NB4 (cell line): Measurements from ENCODE around the gene SAMD4A.

Source experiments
- DNase-seq: peaks from one replicate; pipeline ENCODE4 v3.0.0; 2010; ENCODE audit warnings: low read depth
- H3K4me3 ChIP-seq: one replicate; pipeline ENCODE4 v1.5.1; 2011; ENCODE audit warnings: mild to moderate bottlenecking, low read depth, low read length, moderate library complexity
- MAX ChIP-seq: IDR thresholded peaks from 2 replicates; pipeline ENCODE4 v1.6.1; 2011; ENCODE audit warnings: low read depth, low read length
- MYC ChIP-seq: IDR thresholded peaks from 2 replicates; pipeline ENCODE4 v1.6.1; 2011; ENCODE audit warnings: low read depth, low read length
- POLR2A ChIP-seq: IDR thresholded peaks from 2 replicates; pipeline ENCODE4 v1.6.1; 2011; ENCODE audit warnings: mild to moderate bottlenecking; ENCODE audit not compliant: insufficient read length; ENCODE audit errors: extremely low read depth
- TF ChIP-seq, protein P1 (sequence below): IDR thresholded peaks from one replicate; pipeline ENCODE4 v1.5.1; 2012; ENCODE audit warnings: low read depth, low read length

Gene SAMD4A

GRCh38 chr14:54695196-54695595 lies 128.3 kb downstream of the SAMD4A start:
- DNase-seq, result no peak
- TF ChIP-seq POLR2A, result no peak
- TF ChIP-seq, protein P1, sequence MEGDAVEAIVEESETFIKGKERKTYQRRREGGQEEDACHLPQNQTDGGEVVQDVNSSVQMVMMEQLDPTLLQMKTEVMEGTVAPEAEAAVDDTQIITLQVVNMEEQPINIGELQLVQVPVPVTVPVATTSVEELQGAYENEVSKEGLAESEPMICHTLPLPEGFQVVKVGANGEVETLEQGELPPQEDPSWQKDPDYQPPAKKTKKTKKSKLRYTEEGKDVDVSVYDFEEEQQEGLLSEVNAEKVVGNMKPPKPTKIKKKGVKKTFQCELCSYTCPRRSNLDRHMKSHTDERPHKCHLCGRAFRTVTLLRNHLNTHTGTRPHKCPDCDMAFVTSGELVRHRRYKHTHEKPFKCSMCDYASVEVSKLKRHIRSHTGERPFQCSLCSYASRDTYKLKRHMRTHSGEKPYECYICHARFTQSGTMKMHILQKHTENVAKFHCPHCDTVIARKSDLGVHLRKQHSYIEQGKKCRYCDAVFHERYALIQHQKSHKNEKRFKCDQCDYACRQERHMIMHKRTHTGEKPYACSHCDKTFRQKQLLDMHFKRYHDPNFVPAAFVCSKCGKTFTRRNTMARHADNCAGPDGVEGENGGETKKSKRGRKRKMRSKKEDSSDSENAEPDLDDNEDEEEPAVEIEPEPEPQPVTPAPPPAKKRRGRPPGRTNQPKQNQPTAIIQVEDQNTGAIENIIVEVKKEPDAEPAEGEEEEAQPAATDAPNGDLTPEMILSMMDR, result no peak
- TF ChIP-seq MYC, result no peak
- no peak for TF ChIP-seq MAX
- no peak overlapping the region for H3K4me3 ChIP-seq

DNA sequence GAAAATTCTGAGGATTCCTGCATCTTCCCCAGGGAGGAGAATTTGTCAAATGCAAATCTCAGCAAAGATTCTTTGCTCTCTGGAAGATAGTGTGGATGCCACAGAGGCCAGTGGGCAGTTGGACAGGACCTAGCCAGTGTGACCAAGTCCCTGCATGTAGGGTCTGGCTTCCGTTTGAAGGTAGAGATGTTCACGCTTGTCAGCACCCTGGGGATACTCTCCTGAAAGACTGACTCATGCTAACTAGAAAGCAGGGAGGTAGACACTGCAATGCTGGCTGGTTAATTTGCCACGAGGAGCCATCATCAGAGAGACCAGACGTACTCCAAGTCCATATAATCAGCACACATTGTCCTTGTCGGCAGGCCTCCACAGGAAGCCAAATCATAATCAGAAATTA lies 130.1 kb downstream of the SAMD4A start:
- H3K4me3 ChIP-seq, result no peak overlapping the region
- no peak for DNase-seq
- no peak for TF ChIP-seq MYC
- TF ChIP-seq MAX, result no peak
- no peak for TF ChIP-seq POLR2A
- TF ChIP-seq, protein P1, result no peak

GRCh38 chr14:54697803-54698202 lies 130.9 kb downstream of the SAMD4A start:
- TF ChIP-seq, protein P1, result no peak
- no peak for TF ChIP-seq MYC
- no peak for TF ChIP-seq MAX
- TF ChIP-seq POLR2A, result no peak
- H3K4me3 ChIP-seq, result no peak overlapping the region
- no peak for DNase-seq

DNA sequence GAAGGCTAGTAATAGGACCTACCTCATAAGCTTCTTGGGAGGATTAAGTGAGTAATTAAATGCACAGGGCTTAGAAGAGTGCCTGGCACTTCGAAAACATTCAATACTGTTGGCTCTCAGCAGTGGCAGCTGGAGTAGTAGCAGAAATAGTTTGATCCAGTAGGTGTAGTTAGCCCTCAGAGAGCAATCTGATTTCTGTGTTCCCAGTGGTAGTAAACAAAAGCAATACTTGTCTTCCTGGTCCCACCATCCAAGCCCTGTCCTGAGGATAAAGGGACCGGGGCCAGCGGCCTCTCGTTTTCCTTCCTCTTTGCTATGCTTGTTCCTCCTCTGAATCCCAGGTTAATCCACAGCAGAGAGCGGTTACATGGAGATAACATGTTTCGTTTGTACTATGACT lies 131.6 kb downstream of the SAMD4A start:
- no peak for DNase-seq

DNA sequence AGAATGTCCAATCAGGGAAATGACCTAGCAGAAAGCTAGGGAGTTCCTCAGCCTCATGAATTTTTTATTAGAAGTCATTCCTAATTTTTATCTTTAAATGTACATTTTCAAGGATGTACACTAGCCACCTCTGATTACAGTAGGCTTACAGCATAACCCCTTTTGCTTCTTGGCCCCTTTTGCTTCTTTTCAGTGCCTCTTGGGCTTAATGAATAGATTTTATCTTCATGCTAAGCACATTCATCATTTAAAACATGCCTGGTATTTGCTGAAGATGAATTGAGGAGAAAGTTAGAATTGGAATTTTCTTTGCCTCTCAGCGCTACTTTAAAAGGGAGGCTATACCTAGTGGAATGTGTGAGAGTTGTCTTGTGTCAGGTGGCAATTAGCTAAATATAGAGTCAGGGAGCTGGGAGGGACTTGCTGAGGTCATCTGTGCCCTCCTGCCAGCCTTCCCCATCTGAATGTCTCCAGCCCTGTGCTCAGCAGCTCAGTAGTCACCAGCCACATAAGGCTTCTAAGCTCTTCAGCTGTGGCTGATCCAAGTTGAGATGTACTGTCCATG lies 132.1 kb downstream of the SAMD4A start:
- H3K4me3 ChIP-seq, result no peak overlapping the region
- TF ChIP-seq MYC (no peak), POLR2A (no peak), MAX (no peak)
- TF ChIP-seq, protein P1, result no peak
- no peak for DNase-seq

More for the DNA sequence above, 131.6 kb downstream of the SAMD4A start:
- TF ChIP-seq MYC, result no peak
- TF ChIP-seq, protein P1, result no peak
- TF ChIP-seq MAX, result no peak
- no peak for TF ChIP-seq POLR2A
- no peak overlapping the region for H3K4me3 ChIP-seq

GRCh38 chr14:54699735-54700134 lies 132.8 kb downstream of the SAMD4A start:
- TF ChIP-seq POLR2A (no peak), MAX (no peak), MYC (no peak)
- TF ChIP-seq, protein P1, result no peak
- no peak overlapping the region for H3K4me3 ChIP-seq

More at GRCh38 chr14:54699735-54700134, 132.8 kb downstream of the SAMD4A start:
- DNase-seq, result no peak
